Gastrocnemius medialis (tissue), 4 donors: ENCODE measurements around the gene KCNC3. TPM values are rescaled to one million over a fixed set of nuclear protein-coding genes. Genes with fewer than 3 reads are reported as not detected.

Experiments
- ATAC-seq, 2 donors: fragments of 150-250 bp; one replicate each; pipeline ENCODE4 v1.9.1; 2016
- DNase-seq, 2 donors: peaks; one replicate each; pipeline ENCODE4 v3.0.0-alpha.2; 2019
- H3K27ac ChIP-seq, 4 donors: fragments of 200-600 bp; sonication (generic); 1 replicate in 1 of 4; 2 replicates in 3 of 4; pipeline ENCODE4 v1.5.1; 2016 to 2018; ENCODE audit warnings: mild to moderate bottlenecking in 2 of 4, moderate library complexity in 1 of 4
- H3K27me3 ChIP-seq, 3 donors: fragments of 200-600 bp; sonication (generic) in 2 of 3; 1 replicate in 1 of 3; 2 replicates in 2 of 3; pipeline versions ENCODE4 v1.5.1 to v1.6.0; 2016 to 2019; ENCODE audit warnings: mild to moderate bottlenecking in 1 of 3, moderate library complexity in 1 of 3
- H3K36me3 ChIP-seq, 2 donors: fragments of 200-600 bp; sonication (generic) in 1 of 2; one replicate each; pipeline ENCODE4 v1.5.1; 2017 to 2018
- H3K4me1 ChIP-seq, 2 donors: fragments of 200-600 bp; sonication (generic) in 1 of 2; one replicate each; pipeline ENCODE4 v1.5.1; 2016 to 2017; ENCODE audit warnings: mild to moderate bottlenecking in 2 of 2
- H3K4me3 ChIP-seq, 4 donors: fragments of 200-600 bp; sonication (generic) in 3 of 4; 1 replicate in 1 of 4; 2 replicates in 3 of 4; pipeline ENCODE4 v1.5.1; 2016 to 2019; ENCODE audit warnings: mild to moderate bottlenecking in 2 of 4
- H3K9me3 ChIP-seq, 3 donors: fragments of 200-600 bp; sonication (generic) in 2 of 3; 1 replicate in 1 of 3; 2 replicates in 2 of 3; pipeline ENCODE4 v1.5.1; 2016 to 2019
- CTCF ChIP-seq, 5 experiments: fragments of 450-650 bp in 3 of 5; fragments of 200-600 bp in 2 of 5; sonication (generic) in 2 of 5; IDR thresholded peaks in 4 of 5; conservative IDR thresholded peaks in 1 of 5; 1 replicate in 4 of 5; 2 replicates in 1 of 5; pipeline ENCODE4 v1.5.1; 2016 to 2019; ENCODE audit warnings: antibody characterized with exemption in 5 of 5, mild to moderate bottlenecking in 3 of 5, moderate library complexity in 3 of 5
- POLR2A ChIP-seq, 2 donors: fragments of 450-650 bp; IDR thresholded peaks; one replicate each; pipeline ENCODE4 v1.6.1; 2017; ENCODE audit warnings: antibody characterized with exemption in 2 of 2, mild to moderate bottlenecking in 2 of 2, moderate library complexity in 2 of 2
- in situ Hi-C, 4 donors: fragments of 200-750 bp; cut with MboI; loops; one replicate each; pipeline versions ENCODE4 v1.15.0 to v1.8.0; 2017; ENCODE audit warnings: low sequenced_read_pairs in 4 of 4
- intact Hi-C: fragments of 100-400 bp; cut with DNase I; formaldehyde crosslinking; loops from one replicate; pipeline ENCODE4 v1.15.1; 2023; ENCODE audit warnings: low total_unique reads
- total RNA-seq, 4 donors: library from RNA; depleted of rRNA; stranded (reverse); fragments of >200 nt; gene quantifications; one replicate each; pipeline versions ENCODE4 v1.1.0 to v1.2.3, GENCODE V29; 2016

The KCNC3 gene
- total RNA-seq, 4 donors from 2014 or later = 0.25 to 1.4 (median 0.53) TPM

GRCh38 chr19:50308991-50309390 lies 20.2 kb downstream of the KCNC3 start:
- in situ Hi-C loops = no loop called here
- no peak overlapping the region for H3K4me3 ChIP-seq
- TF ChIP-seq CTCF (IDR thresholded peaks at IDR 0.05 in 4 of 5, conservative IDR thresholded peaks at IDR 0.05 in 1 of 5) (no peak), POLR2A (IDR thresholded peaks at IDR 0.05) (no peak)

GRCh38 chr19:50303558-50303957 lies 25.6 kb downstream of the KCNC3 start:
- Histone ChIP-seq H3K27ac (no peak overlapping the region), H3K36me3 (peaks cover 0 to 68% of the 10 kb centered on the region in 2 donors), H3K4me1 (no peaks in the 10 kb centered on the region), H3K27me3 (no peaks in the 10 kb centered on the region), H3K4me3 (no peak overlapping the region), H3K9me3 (no peaks in the 10 kb centered on the region)
- no peak for ATAC-seq
- intact Hi-C loops = no loop called here
- in situ Hi-C loops = no loop called here
- TF ChIP-seq CTCF (IDR thresholded peaks at IDR 0.05 in 4 of 5, conservative IDR thresholded peaks at IDR 0.05 in 1 of 5) (no peak), POLR2A (IDR thresholded peaks at IDR 0.05) (no peak)
- DNase-seq = no peak

More at GRCh38 chr19:50308991-50309390, 20.2 kb downstream of the KCNC3 start:
- H3K4me1 ChIP-seq = no peaks in the 10 kb centered on the region
- H3K9me3 ChIP-seq = no peaks in the 10 kb centered on the region
- ATAC-seq = no peak
- no peak for DNase-seq
- H3K27ac ChIP-seq = no peak overlapping the region
- peaks cover 21 to 32% (median 31%) of the 10 kb centered on the region in 3 donors for H3K27me3 ChIP-seq
- intact Hi-C loops = no loop called here
- peaks cover 0 to 42% of the 10 kb centered on the region in 2 donors for H3K36me3 ChIP-seq

- ATAC-seq (no peak), DNase-seq (no peak)
- H3K27ac ChIP-seq = no peak overlapping the region
- TF ChIP-seq CTCF (IDR thresholded peaks at IDR 0.05 in 4 of 5, conservative IDR thresholded peaks at IDR 0.05 in 1 of 5) (no peak), POLR2A (IDR thresholded peaks at IDR 0.05) (no peak)
- H3K36me3 ChIP-seq = peaks cover 0 to 55% of the 10 kb centered on the region in 2 donors
- intact Hi-C loops = no loop called here
- no peaks in the 10 kb centered on the region for H3K9me3 ChIP-seq
- H3K27me3 ChIP-seq = no peaks in the 10 kb centered on the region
- H3K4me1 ChIP-seq = no peaks in the 10 kb centered on the region
- H3K4me3 ChIP-seq = no peak overlapping the region
- in situ Hi-C loops = no loop called here
Measured at GRCh38 chr19:50301607-50301971, 27.6 kb downstream of the KCNC3 start.

GRCh38 chr19:50300814-50301606 lies 28.2 kb downstream of the KCNC3 start:
- Histone ChIP-seq H3K9me3 (no peaks in the 10 kb centered on the region), H3K4me1 (no peaks in the 10 kb centered on the region), H3K36me3 (peaks cover 0 to 51% of the 10 kb centered on the region in 2 donors), H3K4me3 (no peak overlapping the region), H3K27me3 (no peaks in the 10 kb centered on the region), H3K27ac (no peak overlapping the region)
- TF ChIP-seq POLR2A (IDR thresholded peaks at IDR 0.05) = no peak
- TF ChIP-seq CTCF (IDR thresholded peaks at IDR 0.05 in 4 of 5, conservative IDR thresholded peaks at IDR 0.05 in 1 of 5) = no peak
- no peak for DNase-seq
- intact Hi-C loops (no loop called here), in situ Hi-C loops (no loop called here)
- no peak for ATAC-seq
